A549 (cell line): Measurements from ENCODE around the gene C1orf167. TPM values are rescaled to one million over a fixed set of nuclear protein-coding genes. Genes with fewer than 3 reads are reported as not detected.

ENCODE experiments used
- ATAC-seq, 2 experiments: fragments of 200-7000 bp in 1 of 2; fragments of >200 bp in 1 of 2; cut with Nextera tagmentation in 1 of 2; cut with Tn5 transposase in 1 of 2; 3 replicates each; pipeline versions ENCODE4 v1.8.0 to v1.9.1; 2018 to 2020; ENCODE audit warnings: mild to moderate bottlenecking in 1 of 2, moderate library complexity in 1 of 2
- CTCF ChIA-PET: fragments of 300-600 bp; sonication (Branson Sonifier 250); formaldehyde crosslinking; extraction: SDS; loops from one replicate; lab custom pipeline; 2021; ENCODE audit warnings: antibody characterized with exemption, inconsistent platforms; lab: Yijun Ruan, JAX
- POLR2A ChIA-PET: fragments of 350-600 bp; formaldehyde crosslinking; extraction: SDS; loops from one replicate; lab custom pipeline; 2021; ENCODE audit warnings: antibody characterized with exemption, inconsistent platforms; lab: Yijun Ruan, JAX
- DNase-seq, 2 experiments: peaks; one replicate each; pipeline versions ENCODE4 v3.0.0 to v3.0.0-alpha.2; 2011 to 2016; ENCODE audit warnings: low read depth in 1 of 2, low spot score in 1 of 2
- FAIRE-seq: peaks from 2 replicates; lab custom pipeline; 2011; peaks lifted over from hg19 to GRCh38; lab: Jason Lieb, UNC
- H3K27ac ChIP-seq, 2 experiments: fragments of >200 bp; sonication (Bioruptor Twin); formaldehyde crosslinking; 3 replicates each; pipeline ENCODE4 v1.5.1; 2016 to 2017
- H3K4me1 ChIP-seq: fragments of >200 bp; sonication (Bioruptor Twin); formaldehyde crosslinking; 3 replicates; pipeline ENCODE4 v1.6.1; 2016
- H3K4me2 ChIP-seq: fragments of >200 bp; sonication (Bioruptor Twin); formaldehyde crosslinking; 3 replicates; pipeline ENCODE4 v1.6.1; 2016
- H3K4me3 ChIP-seq: fragments of >200 bp; sonication (Bioruptor Twin); formaldehyde crosslinking; 3 replicates; pipeline ENCODE4 v1.5.1; 2016
- H3K9me3 ChIP-seq: fragments of >200 bp; sonication (Bioruptor Twin); formaldehyde crosslinking; 3 replicates; pipeline ENCODE4 v1.6.1; 2016
- ATOH8 ChIP-seq: fragments of 250-450 bp; sonication (Bioruptor Pico); IDR thresholded peaks from 2 replicates; pipeline ENCODE4 v1.5.0; 2020; ENCODE audit warnings: low read depth, mild to moderate bottlenecking, moderate library complexity
- BHLHE40 ChIP-seq: IDR thresholded peaks from 2 replicates; pipeline ENCODE4 v1.6.1; 2012; ENCODE audit warnings: low read depth, low read length, inconsistent platforms
- CBX2 ChIP-seq: fragments of 200-600 bp; sonication (generic); IDR thresholded peaks from 2 replicates; pipeline ENCODE4 v1.6.1; 2016; ENCODE audit warnings: low read depth, mild to moderate bottlenecking, borderline replicate concordance
- CEBPB ChIP-seq, 2 experiments: fragments of >200 bp in 1 of 2; sonication (Bioruptor Twin) in 1 of 2; formaldehyde crosslinking in 1 of 2; IDR thresholded peaks; 2 replicates each; pipeline ENCODE4 v1.6.1; 2012 to 2016
- CTCF ChIP-seq: fragments of >200 bp; sonication (Bioruptor Twin); formaldehyde crosslinking; IDR thresholded peaks from 3 replicates; pipeline ENCODE4 v1.5.1; 2016
- E2F6 ChIP-seq: IDR thresholded peaks from 2 replicates; pipeline ENCODE4 v1.6.1; 2012; ENCODE audit warnings: low read depth, borderline replicate concordance
- ELK1 ChIP-seq: fragments of 150-350 bp; IDR thresholded peaks from 2 replicates; pipeline ENCODE4 v1.6.1; 2014; ENCODE audit warnings: low read depth, mild to moderate bottlenecking, low read length
- GATA3 ChIP-seq: IDR thresholded peaks from 2 replicates; pipeline ENCODE4 v1.6.1; 2012; ENCODE audit warnings: borderline replicate concordance
- HDAC2 ChIP-seq: fragments of 200-600 bp; sonication (generic); IDR thresholded peaks from 2 replicates; pipeline ENCODE4 v1.6.1; 2016
- HES2 ChIP-seq: fragments of >200 bp; sonication (Bioruptor Twin); formaldehyde crosslinking; IDR thresholded peaks from 2 replicates; pipeline ENCODE4 v1.6.1; 2016
- HEYL ChIP-seq: fragments of 250-450 bp; sonication (Bioruptor Pico); IDR thresholded peaks from 2 replicates; pipeline ENCODE4 v1.8.0; 2021; ENCODE audit warnings: mild to moderate bottlenecking, moderate library complexity
- HMGXB4 ChIP-seq: fragments of 250-450 bp; sonication (Bioruptor Pico); IDR thresholded peaks from 2 replicates; pipeline ENCODE4 v1.5.0; 2021; ENCODE audit warnings: mild to moderate bottlenecking, moderate library complexity, borderline replicate concordance
- HOXA7 ChIP-seq: fragments of 250-450 bp; sonication (Bioruptor Pico); IDR thresholded peaks from 2 replicates; pipeline ENCODE4 v1.5.0; 2020; ENCODE audit warnings: mild to moderate bottlenecking, moderate library complexity
- HOXB5 ChIP-seq: fragments of 250-450 bp; sonication (Bioruptor Pico); IDR thresholded peaks from 2 replicates; pipeline ENCODE4 v1.5.0; 2020; ENCODE audit warnings: mild to moderate bottlenecking, moderate library complexity
- KDM1A ChIP-seq: fragments of 200-600 bp; sonication (generic); IDR thresholded peaks from 2 replicates; pipeline ENCODE4 v1.6.1; 2016; ENCODE audit warnings: low read depth, mild to moderate bottlenecking
- KDM5A ChIP-seq: fragments of 200-600 bp; sonication (generic); IDR thresholded peaks from 2 replicates; pipeline ENCODE4 v1.6.1; 2016; ENCODE audit warnings: antibody characterized with exemption, mild to moderate bottlenecking
- MAFK ChIP-seq: fragments of 450-650 bp; IDR thresholded peaks from 2 replicates; pipeline ENCODE4 v1.6.1; 2014; ENCODE audit not compliant: partially characterized antibody
- MAX ChIP-seq: IDR thresholded peaks from 2 replicates; pipeline ENCODE4 v1.6.1; 2012
- MYC ChIP-seq: IDR thresholded peaks from 2 replicates; pipeline ENCODE4 v1.6.1; 2012; ENCODE audit warnings: mild to moderate bottlenecking, inconsistent platforms, low read length, improper control_type of control experiment, borderline replicate concordance
- PBX3 ChIP-seq: IDR thresholded peaks from 2 replicates; pipeline ENCODE4 v1.6.1; 2012
- POLR2A ChIP-seq: IDR thresholded peaks from 2 replicates; pipeline ENCODE4 v1.6.1; 2012; ENCODE audit warnings: mild to moderate bottlenecking, low read length
- RAD21 ChIP-seq, 2 experiments: fragments of >200 bp in 1 of 2; sonication (Bioruptor Twin) in 1 of 2; formaldehyde crosslinking in 1 of 2; IDR thresholded peaks in 1 of 2; conservative IDR thresholded peaks in 1 of 2; 2 replicates in 1 of 2; 3 replicates in 1 of 2; pipeline ENCODE4 v1.6.1; 2012 to 2018; ENCODE audit warnings: inconsistent platforms in 1 of 2
- RARB ChIP-seq: fragments of 250-450 bp; sonication (Bioruptor Pico); IDR thresholded peaks from 2 replicates; pipeline ENCODE4 v1.8.0; 2021; ENCODE audit warnings: mild to moderate bottlenecking, moderate library complexity
- RCOR1 ChIP-seq: fragments of 150-350 bp; IDR thresholded peaks from 2 replicates; pipeline ENCODE4 v1.6.1; 2014; ENCODE audit warnings: antibody characterized with exemption, low read length, low read depth
- SMC3 ChIP-seq: fragments of >200 bp; sonication (Bioruptor Twin); formaldehyde crosslinking; IDR thresholded peaks from 3 replicates; pipeline ENCODE4 v1.6.1; 2018; ENCODE audit warnings: inconsistent platforms
- ZC3H11A ChIP-seq: fragments of 450-650 bp; IDR thresholded peaks from 2 replicates; pipeline ENCODE4 v1.6.1; 2014; ENCODE audit warnings: antibody characterized with exemption, mild to moderate bottlenecking
- WGBS: methylation state at CpG from one replicate; pipeline ENCODE4 v1.1.6; 2017; ENCODE audit errors: missing lambda C conversion rate; 5-methylcytosine and 5-hydroxymethylcytosine counted together
- polyA plus RNA-seq, 4 experiments: library from polyadenylated mRNA; depleted of rRNA in 3 of 4; stranded (reverse); fragments of >200 nt; fragmentation: RNase III in 1 of 4; extraction: RNeasy Plus Mini Kit Qiagen cat#74134 plus additional on column Dnase treatment in 1 of 4; gene quantifications; 2 replicates in 3 of 4; 3 replicates in 1 of 4; pipeline ENCODE4 v1.2.3, GENCODE V29; 2011 to 2017

The C1orf167 gene
- polyA plus RNA-seq, 2 of the 4 experiments (the other 2 are of a cell fraction), result not detected

GRCh38 chr1:11800391-11800755 lies 38.4 kb downstream of the C1orf167 start:
- 78% methylated on average over 8 of the region's 8 CpGs for WGBS
- Histone ChIP-seq H3K9me3 (no peaks in the 10 kb centered on the region), H3K4me3 (no peak overlapping the region), H3K4me1 (peaks cover 19% of the 10 kb centered on the region), H3K27ac (no peak overlapping the region), H3K4me2 (no peak overlapping the region)
- ChIA-PET POLR2A (no interaction called here), CTCF (no interaction called here)
- FAIRE-seq (no peak), ATAC-seq (no peak), DNase-seq (no peak)
- no peak for TF ChIP-seq KDM1A
- no peak for TF ChIP-seq POLR2A
- no peak for TF ChIP-seq HOXB5 (CRISPR knock-in tag)
- no peak for TF ChIP-seq KDM5A
- no peak for TF ChIP-seq MAX
- no peak for TF ChIP-seq CBX2
- TF ChIP-seq HMGXB4, result no peak
- no peak for TF ChIP-seq CEBPB (IDR thresholded peaks at IDR 0.05)
- no peak for TF ChIP-seq HEYL (CRISPR knock-in tag)
- TF ChIP-seq HOXA7, result no peak
- TF ChIP-seq GATA3, result no peak

GRCh38 chr1:11800756-11801433 lies 38.9 kb downstream of the C1orf167 start:
- CTCF ChIA-PET, result interaction anchor here (1.4 kb wide), 1 partner anchor 9 kb away, joined by 3 read pairs; no protein-coding TSS in a partner anchor
- H3K27ac ChIP-seq, result no peak overlapping the region
- no peak for DNase-seq
- no peak overlapping the region for H3K4me3 ChIP-seq
- H3K4me2 ChIP-seq, result no peak overlapping the region
- POLR2A ChIA-PET, result no interaction called here
- no peak for FAIRE-seq
- WGBS, result 82% methylated on average over 14 of the region's 21 CpGs
- TF ChIP-seq SMC3, result no peak
- no peak for TF ChIP-seq RCOR1
- TF ChIP-seq HDAC2, result no peak
- no peak for TF ChIP-seq KDM1A
- TF ChIP-seq HES2, result no peak
- no peak for TF ChIP-seq CTCF
- TF ChIP-seq ATOH8 (CRISPR knock-in tag), result no peak
- TF ChIP-seq MYC, result no peak
- TF ChIP-seq PBX3, result no peak
- no peak for TF ChIP-seq RAD21 (conservative IDR thresholded peaks at IDR 0.05 in 1 of 2, IDR thresholded peaks at IDR 0.05 in 1 of 2)
- TF ChIP-seq BHLHE40, result no peak
- TF ChIP-seq HEYL (CRISPR knock-in tag), result no peak
- no peak for TF ChIP-seq RARB (CRISPR knock-in tag)
- TF ChIP-seq MAFK, result no peak
- no peak for TF ChIP-seq ELK1
- TF ChIP-seq ZC3H11A, result no peak
- no peak for TF ChIP-seq E2F6
- H3K4me1 ChIP-seq, result peaks cover 19% of the 10 kb centered on the region
- no peaks in the 10 kb centered on the region for H3K9me3 ChIP-seq
- no peak for ATAC-seq
